Measurements from ENCODE around the gene TMEM163. TPM values are rescaled to one million over a fixed set of nuclear protein-coding genes. Genes with fewer than 3 reads are reported as not detected.
"Not testable (repeated sequence)": the region's sequence is repeated elsewhere in the genome, so short reads cannot be mapped to it uniquely, and the experiment has no call there.

TMEM163 gene
- total RNA-seq, 2 donors from 2014 or later = 0.93 to 2.6 TPM

DNA sequence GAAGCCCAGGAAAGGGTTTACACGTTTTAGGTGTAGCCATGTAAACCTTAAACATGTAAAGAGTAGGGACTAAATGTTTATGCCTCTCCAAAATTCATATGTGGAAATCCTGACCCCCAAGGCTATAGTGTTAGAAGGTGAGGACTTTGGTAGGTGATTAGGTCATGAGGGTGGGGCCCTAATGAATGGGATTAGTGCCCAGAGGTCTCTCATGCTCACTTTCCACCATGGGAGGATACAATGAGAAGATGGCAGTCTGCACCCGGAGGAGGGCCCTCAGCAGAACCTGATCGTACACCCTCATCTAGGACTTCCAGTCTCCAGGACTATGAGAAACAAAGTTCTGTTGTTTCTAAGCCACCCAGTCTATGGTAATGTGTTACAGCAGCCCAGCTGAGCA lies 119.6 kb downstream of the TMEM163 start:
- H3K4me1 Mint-ChIP-seq (ENCODE audit: low read depth in 2 of 2) = no peaks in the 10 kb centered on the region
- H3K9me3 Mint-ChIP-seq = no peaks in the 10 kb centered on the region
- ATAC-seq (no peak), DNase-seq (ENCODE audit: low spot score) (no peak)
- H3K27ac Mint-ChIP-seq = no peak overlapping the region
- no peak overlapping the region for H3K4me3 Mint-ChIP-seq
- peaks cover 1 to 9% of the 10 kb centered on the region in 2 donors for H3K27me3 Mint-ChIP-seq
- H3K36me3 Mint-ChIP-seq = peaks cover 8% of the 10 kb centered on the region

DNA sequence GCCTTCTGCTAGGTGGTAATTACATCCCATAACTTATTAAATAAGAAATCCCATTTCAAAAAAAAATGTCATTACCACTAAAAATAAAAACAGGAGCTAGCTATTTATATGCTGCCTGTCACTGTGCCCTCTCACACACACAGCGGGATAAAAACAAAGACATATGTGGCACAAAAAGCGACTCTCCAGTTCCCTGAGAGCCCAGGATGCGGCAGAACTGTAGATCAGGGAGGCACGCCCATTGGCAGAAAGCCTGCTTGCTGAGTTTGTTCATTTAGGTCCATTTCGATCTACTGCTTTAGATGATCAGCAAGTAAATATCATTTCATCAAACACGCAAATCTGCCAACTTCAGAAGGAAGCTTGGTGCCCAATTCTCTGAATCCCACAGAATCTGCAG lies 124.4 kb downstream of the TMEM163 start:
- Mint-ChIP-seq H3K27ac (no peak overlapping the region), H3K36me3 (peaks cover 27% of the 10 kb centered on the region), H3K27me3 (peaks cover 0 to 9% of the 10 kb centered on the region in 2 donors), H3K4me3 (no peak overlapping the region), H3K4me1 (ENCODE audit: low read depth in 2 of 2) (no peaks in the 10 kb centered on the region), H3K9me3 (peaks cover 7% of the 10 kb centered on the region)
- ATAC-seq (no peak), DNase-seq (ENCODE audit: low spot score) (no peak)

DNA sequence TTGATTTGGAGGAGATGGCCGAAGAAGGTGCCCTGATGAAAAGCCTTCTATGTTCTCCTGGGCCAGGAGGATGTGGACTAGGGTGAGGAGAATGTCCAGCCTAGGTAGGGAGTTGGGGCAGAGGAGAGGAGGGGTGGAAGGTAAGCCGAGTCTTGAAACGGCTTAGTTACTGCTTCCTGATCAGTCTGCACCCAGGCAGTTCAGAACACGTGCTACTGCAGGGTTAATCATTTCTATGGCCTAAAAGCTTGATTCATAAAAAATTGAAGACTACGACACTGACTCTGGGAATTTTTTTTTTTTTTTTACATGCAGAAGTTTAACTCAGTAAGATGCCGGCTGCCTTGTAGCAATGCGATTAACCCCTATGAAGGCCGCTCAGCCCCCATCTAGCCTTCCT lies 125.3 kb downstream of the TMEM163 start:
- H3K36me3 Mint-ChIP-seq = peaks cover 32% of the 10 kb centered on the region
- peaks cover 13% of the 10 kb centered on the region for H3K9me3 Mint-ChIP-seq

DNA sequence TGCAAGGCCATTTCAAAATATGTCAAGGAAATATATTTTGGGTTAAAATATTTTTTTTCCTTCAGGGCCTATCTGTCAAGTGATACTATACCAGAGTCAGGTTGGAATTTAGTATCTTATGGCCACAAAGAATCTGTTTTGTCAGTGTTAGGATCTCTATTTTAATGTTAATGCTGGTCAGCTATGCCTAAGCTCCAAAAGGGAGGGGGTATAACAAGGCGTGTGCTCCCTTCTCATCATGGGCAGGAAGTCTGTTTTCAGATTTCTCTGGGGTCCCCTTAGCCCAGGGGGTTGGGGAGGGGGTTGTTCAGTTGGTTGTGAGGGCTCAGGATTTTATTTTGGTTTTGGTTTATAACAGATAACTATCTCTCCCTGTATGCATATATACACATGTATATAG lies 126.4 kb downstream of the TMEM163 start:
- no peak overlapping the region for H3K27ac Mint-ChIP-seq
- H3K9me3 Mint-ChIP-seq = peaks cover 14% of the 10 kb centered on the region
- H3K4me3 Mint-ChIP-seq = no peak overlapping the region
- H3K4me1 Mint-ChIP-seq (ENCODE audit: low read depth in 2 of 2) = no peaks in the 10 kb centered on the region
- H3K36me3 Mint-ChIP-seq = peaks cover 28% of the 10 kb centered on the region
- ATAC-seq (no peak), DNase-seq (ENCODE audit: low spot score) (no peak)
- no peaks in the 10 kb centered on the region for H3K27me3 Mint-ChIP-seq

More for the DNA sequence above, 125.3 kb downstream of the TMEM163 start:
- ATAC-seq (no peak), DNase-seq (ENCODE audit: low spot score) (no peak)
- Mint-ChIP-seq H3K27ac (no peak overlapping the region), H3K4me3 (no peak overlapping the region), H3K4me1 (ENCODE audit: low read depth in 2 of 2) (no peaks in the 10 kb centered on the region), H3K27me3 (peaks cover 0 to 9% of the 10 kb centered on the region in 2 donors)

DNA sequence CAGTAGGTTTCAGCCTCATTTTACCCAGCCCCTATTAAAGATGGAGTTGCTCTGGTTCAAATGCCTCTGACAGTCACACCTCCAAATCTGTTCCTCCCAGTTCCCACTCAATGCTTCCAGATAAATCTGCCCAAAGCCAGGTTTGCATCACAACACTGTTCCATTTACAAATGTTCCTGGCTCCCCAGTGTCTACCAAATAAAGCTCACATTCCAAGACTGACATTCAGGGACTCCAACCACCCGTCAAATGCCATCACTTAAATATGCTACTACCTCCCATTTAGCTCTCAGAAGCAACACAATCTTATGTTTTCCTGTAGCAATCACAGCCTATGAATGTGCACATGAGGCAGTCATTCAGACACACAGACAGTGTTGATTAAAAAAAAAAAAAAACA lies 127.3 kb downstream of the TMEM163 start:
- H3K27me3 Mint-ChIP-seq = no peaks in the 10 kb centered on the region
- no peak overlapping the region for H3K4me3 Mint-ChIP-seq
- H3K36me3 Mint-ChIP-seq = peaks cover 28% of the 10 kb centered on the region
- no peak for DNase-seq (ENCODE audit: low spot score)
- H3K27ac Mint-ChIP-seq = no peak overlapping the region
- H3K9me3 Mint-ChIP-seq = peaks cover 14% of the 10 kb centered on the region
- ATAC-seq = no peak
- peaks cover 1% of the 10 kb centered on the region in 2 donors for H3K4me1 Mint-ChIP-seq (ENCODE audit: low read depth in 2 of 2)

DNA sequence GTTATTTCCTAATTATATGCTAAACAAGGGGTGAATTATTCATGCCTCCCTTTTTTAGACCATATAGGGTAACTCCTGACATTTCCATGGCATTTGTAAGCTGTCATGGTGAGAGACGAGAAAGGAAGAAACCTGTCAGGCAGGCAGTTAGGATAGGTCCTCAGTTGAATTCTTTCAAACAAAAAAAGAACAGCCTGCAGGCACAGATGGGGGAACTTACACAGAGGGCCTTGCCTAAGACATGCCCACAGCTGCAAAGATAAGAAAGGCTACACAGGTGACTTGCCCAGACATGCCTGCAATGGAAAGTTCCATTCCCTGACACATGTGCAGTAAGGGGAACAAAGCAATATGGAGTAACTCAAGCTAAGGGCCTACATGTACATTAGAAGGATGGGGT lies 128.1 kb downstream of the TMEM163 start:
- H3K27ac Mint-ChIP-seq = no peak overlapping the region
- H3K4me1 Mint-ChIP-seq (ENCODE audit: low read depth in 2 of 2) = peaks cover 4% of the 10 kb centered on the region in 2 donors
- peaks cover 28% of the 10 kb centered on the region for H3K36me3 Mint-ChIP-seq
- no peak overlapping the region for H3K4me3 Mint-ChIP-seq
- no peak for ATAC-seq
- H3K27me3 Mint-ChIP-seq = no peaks in the 10 kb centered on the region
- DNase-seq (ENCODE audit: low spot score) = no peak
- peaks cover 14% of the 10 kb centered on the region for H3K9me3 Mint-ChIP-seq

DNA sequence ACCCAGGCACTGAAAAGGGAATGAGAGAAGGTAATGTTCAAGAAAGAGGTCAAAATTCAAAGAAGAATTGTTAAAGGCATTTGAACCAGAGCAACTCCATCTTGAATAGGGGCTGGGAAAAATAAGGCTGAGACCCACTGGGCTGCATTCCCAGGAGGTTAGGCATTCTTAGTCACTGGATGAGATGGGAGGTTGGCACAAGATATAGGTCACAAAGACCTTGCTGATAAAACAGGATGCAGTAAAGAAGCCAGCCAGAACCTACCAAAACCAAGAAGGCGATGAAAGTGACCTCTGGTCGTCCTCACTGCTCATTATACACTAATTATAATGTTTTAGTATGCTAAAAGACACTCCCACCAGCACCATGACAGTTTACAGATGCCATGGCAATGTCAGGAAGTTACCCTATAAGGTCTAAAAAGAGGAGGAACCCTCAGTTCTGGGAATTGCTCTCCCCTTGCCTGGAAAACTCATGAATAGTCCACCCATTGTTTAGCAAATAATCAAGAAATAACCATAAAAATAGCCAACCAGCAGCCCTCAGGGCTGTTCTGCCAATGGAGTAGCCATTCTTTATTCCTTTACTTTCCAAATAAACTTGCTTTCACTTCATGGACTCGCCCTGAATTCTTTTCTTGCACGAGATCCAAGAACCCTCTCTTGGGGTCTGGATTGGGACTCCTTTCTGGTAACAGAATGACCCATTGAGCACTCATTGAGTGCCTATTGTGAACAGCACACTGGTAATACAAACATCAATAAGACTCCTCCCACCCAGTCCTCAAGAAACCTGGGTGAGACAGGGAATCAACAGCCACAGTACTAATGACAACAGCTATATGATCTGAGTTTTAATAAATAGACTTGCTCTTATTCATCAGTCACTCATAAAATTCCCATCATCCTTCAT lies 129.4 kb downstream of the TMEM163 start:
- peaks cover 14% of the 10 kb centered on the region for H3K9me3 Mint-ChIP-seq
- H3K4me1 Mint-ChIP-seq (ENCODE audit: low read depth in 2 of 2) = peaks cover 4 to 12% of the 10 kb centered on the region in 2 donors
- not testable (repeated sequence) for H3K27ac Mint-ChIP-seq; H3K4me3 Mint-ChIP-seq; DNase-seq (ENCODE audit: low spot score); H3K27me3 Mint-ChIP-seq; ATAC-seq
- peaks cover 28% of the 10 kb centered on the region for H3K36me3 Mint-ChIP-seq

DNA sequence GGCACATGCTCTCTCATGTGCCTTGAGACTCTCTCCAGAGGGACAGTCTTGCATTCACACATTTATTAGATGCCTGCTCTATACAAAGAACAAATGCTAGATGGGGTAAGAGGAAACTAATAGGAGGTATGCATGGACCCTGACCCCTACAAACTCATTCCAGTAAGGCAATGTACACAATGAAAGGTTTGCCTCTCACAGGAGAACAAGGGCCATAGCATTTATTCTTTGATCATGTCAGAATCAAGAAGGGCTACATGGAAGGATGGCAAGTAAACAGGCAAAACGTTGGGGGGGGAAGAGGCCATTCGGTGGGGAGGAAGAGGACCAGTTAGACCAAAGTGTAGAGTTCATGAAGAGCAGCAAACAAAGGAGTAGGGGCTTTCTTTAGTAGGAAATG lies 130.2 kb downstream of the TMEM163 start:
- peaks cover 28% of the 10 kb centered on the region for H3K36me3 Mint-ChIP-seq
- H3K27ac Mint-ChIP-seq = no peak overlapping the region
- ATAC-seq (no peak), DNase-seq (ENCODE audit: low spot score) (no peak)
- H3K4me3 Mint-ChIP-seq = no peak overlapping the region
- peaks cover 11 to 21% of the 10 kb centered on the region in 2 donors for H3K4me1 Mint-ChIP-seq (ENCODE audit: low read depth in 2 of 2)
- H3K9me3 Mint-ChIP-seq = peaks cover 14% of the 10 kb centered on the region
- no peaks in the 10 kb centered on the region for H3K27me3 Mint-ChIP-seq

DNA sequence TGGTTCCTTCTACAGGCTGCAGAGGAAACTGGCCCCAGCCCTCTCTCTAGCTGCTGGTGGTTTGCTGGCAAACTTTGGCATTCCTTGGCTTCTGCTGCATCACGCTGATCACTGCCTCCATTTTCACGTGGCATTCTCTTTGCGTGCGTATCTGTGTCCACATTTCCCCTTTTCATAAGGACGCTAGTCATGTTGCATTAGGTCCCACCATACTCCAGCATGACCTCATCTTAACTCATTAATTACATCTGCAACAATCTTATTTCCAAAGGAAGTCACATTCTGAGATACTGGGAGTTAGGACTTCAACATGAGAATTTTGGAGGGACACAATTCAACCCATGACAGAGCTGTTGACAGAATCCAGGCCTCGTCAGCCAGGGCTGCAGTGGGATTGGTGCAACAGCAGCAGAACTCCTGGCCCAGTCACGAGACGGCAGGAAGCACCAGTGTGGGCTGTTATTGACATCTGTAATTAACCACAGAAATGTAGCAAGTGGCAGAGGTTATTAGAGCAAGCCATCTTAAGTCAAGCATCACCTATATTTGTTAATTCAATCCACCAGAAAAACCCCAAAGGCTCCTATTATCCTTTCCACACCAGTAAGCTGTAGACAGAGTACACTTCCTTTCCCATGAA lies 132.4 kb downstream of the TMEM163 start:
- Mint-ChIP-seq H3K4me1 (ENCODE audit: low read depth in 2 of 2) (peaks cover 22 to 40% of the 10 kb centered on the region in 2 donors), H3K4me3 (no peak overlapping the region), H3K9me3 (peaks cover 12% of the 10 kb centered on the region), H3K27me3 (no peaks in the 10 kb centered on the region), H3K36me3 (peaks cover 25% of the 10 kb centered on the region), H3K27ac (peak overlapping the region in 1 of 2 donors; percentile 16)
- no peak for ATAC-seq
- DNase-seq (ENCODE audit: low spot score) = no peak

DNA sequence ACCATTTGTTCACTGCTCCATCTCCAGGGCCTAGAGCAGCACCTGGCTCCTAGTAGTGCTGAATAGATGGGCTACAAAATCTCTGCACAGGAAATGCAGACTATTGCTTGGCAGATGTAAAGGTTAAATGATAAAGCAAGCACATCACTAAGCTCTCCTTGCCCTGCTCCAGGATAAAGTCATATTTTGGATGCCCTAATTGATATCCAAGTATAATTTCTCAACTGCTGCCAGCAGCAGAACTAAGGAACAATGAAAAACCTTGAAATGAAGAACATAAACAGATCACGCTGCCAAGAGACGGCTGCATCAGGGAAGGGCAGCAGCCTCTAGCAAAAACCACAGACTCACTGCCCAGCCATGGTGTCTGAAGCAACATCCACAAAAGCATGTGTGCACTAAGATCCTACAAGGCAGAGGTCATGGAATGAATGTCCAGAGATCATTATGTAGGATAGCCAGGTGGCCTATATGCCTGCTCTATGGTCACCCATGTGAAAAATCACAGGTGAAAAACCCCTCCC lies 134.7 kb downstream of the TMEM163 start:
- Mint-ChIP-seq H3K27ac (peak overlapping the region; percentile 83 to 91), H3K9me3 (peaks cover 6% of the 10 kb centered on the region), H3K4me3 (peak overlapping the region; percentile 47), H3K27me3 (no peaks in the 10 kb centered on the region), H3K4me1 (ENCODE audit: low read depth in 2 of 2) (peaks cover 22 to 49% of the 10 kb centered on the region in 2 donors), H3K36me3 (peaks cover 9% of the 10 kb centered on the region)
- ATAC-seq = no peak
- no peak for DNase-seq (ENCODE audit: low spot score)

DNA sequence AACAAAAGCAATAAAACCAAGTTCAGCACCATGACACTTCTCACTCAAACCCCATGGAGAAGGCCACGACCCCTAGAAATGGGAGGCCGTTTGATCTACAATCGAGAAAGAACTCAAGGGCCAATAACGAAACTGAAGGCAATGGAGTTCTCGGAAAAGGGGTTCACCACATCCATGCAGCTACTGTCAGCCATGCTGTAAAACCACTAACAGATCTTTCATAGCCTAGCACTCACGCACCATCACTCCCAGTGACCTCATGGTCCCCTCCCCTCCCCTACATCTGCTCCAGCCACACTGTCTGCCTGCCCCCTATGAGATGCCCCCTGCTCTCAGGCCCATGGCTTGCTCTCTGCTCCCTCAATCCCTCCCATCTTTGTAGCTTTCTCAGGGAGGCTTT lies 135.3 kb downstream of the TMEM163 start:
- H3K27ac Mint-ChIP-seq = peak overlapping the region; percentile 83 to 91
- peak overlapping the region; percentile 47 for H3K4me3 Mint-ChIP-seq
- H3K4me1 Mint-ChIP-seq (ENCODE audit: low read depth in 2 of 2) = peaks cover 22 to 49% of the 10 kb centered on the region in 2 donors
- peak; percentile 92 to 94 for ATAC-seq
- H3K36me3 Mint-ChIP-seq = peaks cover 3% of the 10 kb centered on the region
- peak; percentile 67 for DNase-seq (ENCODE audit: low spot score)
- peaks cover under 1% of the 10 kb centered on the region for H3K9me3 Mint-ChIP-seq
- no peaks in the 10 kb centered on the region for H3K27me3 Mint-ChIP-seq

DNA sequence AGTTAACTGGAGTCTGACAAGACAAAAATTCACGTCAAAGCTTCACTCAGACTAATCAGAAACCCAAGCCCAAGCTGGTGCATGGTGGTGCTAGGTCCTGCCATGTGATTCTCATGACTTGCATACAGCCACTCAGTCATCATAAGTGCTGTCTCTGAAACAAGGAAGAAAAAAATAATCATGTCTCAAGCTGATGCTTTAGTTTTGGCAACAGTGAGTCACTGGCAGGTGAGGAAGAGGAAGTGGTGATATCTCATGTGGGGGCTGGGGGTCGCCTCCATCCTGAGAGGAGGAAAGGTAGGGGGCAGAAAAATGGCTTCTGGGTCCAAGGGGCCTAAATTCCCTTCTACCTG lies 136.3 kb downstream of the TMEM163 start:
- DNase-seq (ENCODE audit: low spot score) = no peak
- ATAC-seq = peak; percentile 59 to 65
- H3K4me3 Mint-ChIP-seq = peak overlapping the region; percentile 60
- H3K4me1 Mint-ChIP-seq (ENCODE audit: low read depth in 2 of 2) = peaks cover 22 to 49% of the 10 kb centered on the region in 2 donors
- H3K27me3 Mint-ChIP-seq = no peaks in the 10 kb centered on the region
- H3K27ac Mint-ChIP-seq = peak overlapping the region; percentile 83 to 91
- H3K9me3 Mint-ChIP-seq = no peaks in the 10 kb centered on the region
- H3K36me3 Mint-ChIP-seq = no peaks in the 10 kb centered on the region

DNA sequence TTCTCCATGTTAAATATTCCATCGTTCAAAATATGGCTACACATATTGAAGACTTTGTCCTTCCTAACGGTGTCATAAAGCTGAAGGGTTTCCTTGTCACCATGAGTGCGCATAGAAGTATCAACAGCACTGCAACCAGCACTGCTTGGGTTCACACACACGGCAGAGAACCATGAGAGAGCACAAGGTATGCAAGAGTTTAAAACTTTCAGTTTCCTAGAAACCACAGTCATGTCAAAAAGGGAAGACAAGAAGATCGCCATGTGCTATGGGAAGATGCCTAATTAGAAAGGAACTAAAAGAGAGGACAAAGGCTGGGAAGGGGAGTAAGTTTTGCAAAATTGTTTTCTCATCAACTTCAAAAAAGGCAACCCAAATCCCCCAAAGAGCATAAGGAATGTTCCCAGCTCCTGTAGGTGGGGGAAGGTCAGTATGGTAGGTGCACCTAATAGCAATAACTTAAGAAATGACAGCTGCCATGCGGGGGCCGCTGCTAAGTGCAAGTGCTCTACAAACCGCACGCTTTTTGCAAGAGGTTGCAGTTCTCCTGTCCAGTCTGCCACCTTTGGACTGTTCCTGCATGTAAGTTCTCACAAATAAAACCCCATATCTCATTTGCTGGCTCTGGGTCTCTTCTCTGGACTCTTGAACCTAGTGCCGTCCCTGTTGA lies 136.8 kb downstream of the TMEM163 start:
- Mint-ChIP-seq H3K27ac (peak overlapping the region; percentile 83 to 91), H3K36me3 (no peaks in the 10 kb centered on the region), H3K4me3 (peak overlapping the region; percentile 60), H3K27me3 (no peaks in the 10 kb centered on the region), H3K4me1 (ENCODE audit: low read depth in 2 of 2) (peaks cover 22 to 49% of the 10 kb centered on the region in 2 donors), H3K9me3 (no peaks in the 10 kb centered on the region)
- ATAC-seq = no peak
- no peak for DNase-seq (ENCODE audit: low spot score)
